Measurements from ENCODE around the gene DOK3. TPM values are rescaled to one million over a fixed set of nuclear protein-coding genes. Genes with fewer than 3 reads are reported as not detected.

The DOK3 gene
- total and polyA plus RNA-seq, 8 donors: 5.8 to 90.5 (median 7.1) TPM

GRCh38 chr5:177515580-177515979, 6.0 kb upstream of the DOK3 start:
- H3K27me3 ChIP-seq: no peaks in the 10 kb centered on the region
- intact Hi-C loops (cut with DNase I): no loop called here
- H3K4me3 ChIP-seq: peak overlapping the region in 1 of 2 donors; percentile 98
- DNase-seq (no peak), ATAC-seq (no peak)
- H3K9me3 ChIP-seq: no peaks in the 10 kb centered on the region
- TF ChIP-seq, protein P1, sequence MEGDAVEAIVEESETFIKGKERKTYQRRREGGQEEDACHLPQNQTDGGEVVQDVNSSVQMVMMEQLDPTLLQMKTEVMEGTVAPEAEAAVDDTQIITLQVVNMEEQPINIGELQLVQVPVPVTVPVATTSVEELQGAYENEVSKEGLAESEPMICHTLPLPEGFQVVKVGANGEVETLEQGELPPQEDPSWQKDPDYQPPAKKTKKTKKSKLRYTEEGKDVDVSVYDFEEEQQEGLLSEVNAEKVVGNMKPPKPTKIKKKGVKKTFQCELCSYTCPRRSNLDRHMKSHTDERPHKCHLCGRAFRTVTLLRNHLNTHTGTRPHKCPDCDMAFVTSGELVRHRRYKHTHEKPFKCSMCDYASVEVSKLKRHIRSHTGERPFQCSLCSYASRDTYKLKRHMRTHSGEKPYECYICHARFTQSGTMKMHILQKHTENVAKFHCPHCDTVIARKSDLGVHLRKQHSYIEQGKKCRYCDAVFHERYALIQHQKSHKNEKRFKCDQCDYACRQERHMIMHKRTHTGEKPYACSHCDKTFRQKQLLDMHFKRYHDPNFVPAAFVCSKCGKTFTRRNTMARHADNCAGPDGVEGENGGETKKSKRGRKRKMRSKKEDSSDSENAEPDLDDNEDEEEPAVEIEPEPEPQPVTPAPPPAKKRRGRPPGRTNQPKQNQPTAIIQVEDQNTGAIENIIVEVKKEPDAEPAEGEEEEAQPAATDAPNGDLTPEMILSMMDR (IDR thresholded peaks at IDR 0.05): no peak
- H3K4me1 ChIP-seq: peaks cover 9 to 44% of the 10 kb centered on the region in 2 donors
- peaks cover 0 to 67% of the 10 kb centered on the region in 2 donors for H3K36me3 ChIP-seq
- H3K27ac ChIP-seq: no peak overlapping the region

GRCh38 chr5:177514541-177514940, 4.9 kb upstream of the DOK3 start:
- peaks cover 0 to 65% of the 10 kb centered on the region in 2 donors for H3K36me3 ChIP-seq
- H3K4me3 ChIP-seq: no peak overlapping the region
- intact Hi-C loops (cut with DNase I): no loop called here
- no peak overlapping the region for H3K27ac ChIP-seq
- peaks cover 9 to 51% of the 10 kb centered on the region in 2 donors for H3K4me1 ChIP-seq
- ATAC-seq (no peak), DNase-seq (no peak)
- TF ChIP-seq, protein P1 (IDR thresholded peaks at IDR 0.05): no peak
- no peaks in the 10 kb centered on the region for H3K9me3 ChIP-seq
- no peaks in the 10 kb centered on the region for H3K27me3 ChIP-seq

- H3K36me3 ChIP-seq: peaks cover 0 to 60% of the 10 kb centered on the region in 2 donors
Observed at GRCh38 chr5:177513500-177513899, 3.9 kb upstream of the DOK3 start.

DNA sequence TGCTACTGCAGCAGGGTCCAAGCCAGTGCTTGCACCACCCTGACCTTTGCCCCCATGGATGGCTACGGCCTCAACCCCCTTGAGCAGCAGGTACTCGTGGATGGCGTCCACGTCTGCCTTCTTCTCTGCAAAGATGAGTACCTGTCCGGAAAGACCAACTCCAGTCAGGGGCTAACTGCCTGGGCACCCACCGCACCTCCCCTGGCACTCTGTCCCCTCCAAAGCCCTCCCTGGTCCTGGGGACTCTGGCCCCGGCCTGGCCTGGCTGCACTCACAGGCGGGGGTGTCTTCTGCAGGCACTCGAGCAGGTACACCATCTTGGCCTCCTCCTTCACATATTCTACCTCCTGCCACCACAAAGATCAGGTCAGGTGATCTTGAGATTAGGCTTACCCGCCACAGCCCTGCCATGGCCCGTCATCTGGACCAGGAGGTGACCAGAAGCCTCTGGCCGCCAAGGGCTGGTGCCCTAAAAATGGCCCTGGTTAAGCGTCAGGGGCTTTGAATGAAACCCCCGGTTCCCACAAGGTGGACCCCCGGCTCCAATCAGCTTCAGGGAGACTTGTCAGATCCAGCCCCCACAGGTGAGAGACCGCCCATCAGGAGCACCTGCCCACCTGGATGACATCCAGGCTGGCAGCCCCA, 3.2 kb upstream of the DOK3 start:
- Histone ChIP-seq H3K36me3 (peaks cover 0 to 63% of the 10 kb centered on the region in 2 donors), H3K27ac (no peak overlapping the region), H3K4me1 (peaks cover 9 to 51% of the 10 kb centered on the region in 2 donors), H3K9me3 (no peaks in the 10 kb centered on the region), H3K4me3 (no peak overlapping the region), H3K27me3 (no peaks in the 10 kb centered on the region)
- no peak for DNase-seq
- ATAC-seq: no peak
- TF ChIP-seq, protein P1 (IDR thresholded peaks at IDR 0.05): no peak
- intact Hi-C loops (cut with DNase I): no loop called here

More at GRCh38 chr5:177513500-177513899, 3.9 kb upstream of the DOK3 start:
- TF ChIP-seq, protein P1 (IDR thresholded peaks at IDR 0.05): no peak
- intact Hi-C loops (cut with DNase I): no loop called here
- Histone ChIP-seq H3K9me3 (no peaks in the 10 kb centered on the region), H3K4me3 (no peak overlapping the region), H3K27ac (no peak overlapping the region), H3K4me1 (peaks cover 9 to 51% of the 10 kb centered on the region in 2 donors), H3K27me3 (no peaks in the 10 kb centered on the region)
- no peak for DNase-seq
- no peak for ATAC-seq

GRCh38 chr5:177511796-177512675, 2.4 kb upstream of the DOK3 start:
- intact Hi-C loops (cut with DNase I): no loop called here
- DNase-seq (peak in 1 of 4 donors; percentile 74), ATAC-seq (no peak)
- Histone ChIP-seq H3K9me3 (no peaks in the 10 kb centered on the region), H3K4me3 (no peak overlapping the region), H3K27ac (peak overlapping the region in 1 of 2 donors; percentile 98), H3K27me3 (no peaks in the 10 kb centered on the region), H3K36me3 (peaks cover 0 to 71% of the 10 kb centered on the region in 2 donors), H3K4me1 (peaks cover 9 to 51% of the 10 kb centered on the region in 2 donors)
- TF ChIP-seq, protein P1 (IDR thresholded peaks at IDR 0.05): no peak
